Measurements from ENCODE around the gene LMO1. TPM values are rescaled to one million over a fixed set of nuclear protein-coding genes. Genes with fewer than 3 reads are reported as not detected.

The LMO1 gene
- total and polyA plus RNA-seq, 2 of the 13 experiments (the other 11 are each of a cell fraction or from before 2014, with no cell fraction given): not detected

DNA sequence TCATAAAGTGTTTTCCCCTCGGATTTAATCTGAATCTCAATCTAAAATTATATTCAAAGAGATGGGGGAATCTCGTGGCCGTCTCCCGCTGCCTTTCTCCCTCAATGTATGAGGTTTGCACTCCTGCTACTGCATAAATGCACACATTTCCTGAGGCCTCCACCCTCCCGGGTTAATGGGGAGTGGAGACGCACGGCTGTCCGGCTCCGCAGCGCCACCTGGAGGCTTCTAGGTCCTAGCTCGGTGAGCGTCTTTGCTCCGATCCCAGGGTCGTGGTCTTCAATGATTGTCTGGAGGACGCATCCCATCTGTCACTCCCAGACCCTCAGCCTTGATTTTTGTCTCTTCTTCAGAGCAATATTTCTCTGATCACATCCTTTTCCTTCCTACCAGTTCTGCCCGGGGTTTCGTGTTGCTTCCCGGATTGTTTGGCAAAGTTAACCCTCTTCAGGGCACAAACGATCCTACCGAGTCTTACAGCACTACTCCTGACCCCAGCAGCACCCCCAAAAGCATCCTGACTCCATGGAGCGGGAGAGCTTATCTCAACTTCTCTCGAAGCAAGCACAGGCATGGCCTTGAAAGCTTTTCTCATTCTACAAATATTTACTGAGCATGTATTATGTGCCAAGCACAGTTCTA, at the start of gene LMO1 (continued):
- TF ChIP-seq ZNF646 (CRISPR knock-in tag; IDR thresholded peaks at IDR 0.05) (no peak), AKAP8 (CRISPR knock-in tag; IDR thresholded peaks at IDR 0.05) (no peak), RBFOX2 (IDR thresholded peaks at IDR 0.05; ENCODE audit: low read depth, low read length) (no peak), ZSCAN29 (CRISPR knock-in tag; conservative IDR thresholded peaks at IDR 0.05) (0 out of 2 replicates have a peak, but pooled peaks have one; percentile 26), KDM2A (CRISPR knock-in tag; IDR thresholded peaks at IDR 0.05; ENCODE audit: borderline replicate concordance, low read depth) (peak; percentile 53; the same call in 1 of the 2 replicates), ZNF557 (CRISPR knock-in tag; IDR thresholded peaks at IDR 0.05) (no peak), SIN3A (IDR thresholded peaks at IDR 0.05; ENCODE audit: borderline replicate concordance, low read depth, low read length) (no peak), NFKBIZ (CRISPR knock-in tag; IDR thresholded peaks at IDR 0.05) (no peak), SMC3 (IDR thresholded peaks at IDR 0.05; ENCODE audit: low read length) (peak; percentile 31; the same call in 1 of the 2 replicates), ZBTB7A (CRISPR knock-in tag; IDR thresholded peaks at IDR 0.05) (no peak)
- TF ChIP-seq, protein P1, sequence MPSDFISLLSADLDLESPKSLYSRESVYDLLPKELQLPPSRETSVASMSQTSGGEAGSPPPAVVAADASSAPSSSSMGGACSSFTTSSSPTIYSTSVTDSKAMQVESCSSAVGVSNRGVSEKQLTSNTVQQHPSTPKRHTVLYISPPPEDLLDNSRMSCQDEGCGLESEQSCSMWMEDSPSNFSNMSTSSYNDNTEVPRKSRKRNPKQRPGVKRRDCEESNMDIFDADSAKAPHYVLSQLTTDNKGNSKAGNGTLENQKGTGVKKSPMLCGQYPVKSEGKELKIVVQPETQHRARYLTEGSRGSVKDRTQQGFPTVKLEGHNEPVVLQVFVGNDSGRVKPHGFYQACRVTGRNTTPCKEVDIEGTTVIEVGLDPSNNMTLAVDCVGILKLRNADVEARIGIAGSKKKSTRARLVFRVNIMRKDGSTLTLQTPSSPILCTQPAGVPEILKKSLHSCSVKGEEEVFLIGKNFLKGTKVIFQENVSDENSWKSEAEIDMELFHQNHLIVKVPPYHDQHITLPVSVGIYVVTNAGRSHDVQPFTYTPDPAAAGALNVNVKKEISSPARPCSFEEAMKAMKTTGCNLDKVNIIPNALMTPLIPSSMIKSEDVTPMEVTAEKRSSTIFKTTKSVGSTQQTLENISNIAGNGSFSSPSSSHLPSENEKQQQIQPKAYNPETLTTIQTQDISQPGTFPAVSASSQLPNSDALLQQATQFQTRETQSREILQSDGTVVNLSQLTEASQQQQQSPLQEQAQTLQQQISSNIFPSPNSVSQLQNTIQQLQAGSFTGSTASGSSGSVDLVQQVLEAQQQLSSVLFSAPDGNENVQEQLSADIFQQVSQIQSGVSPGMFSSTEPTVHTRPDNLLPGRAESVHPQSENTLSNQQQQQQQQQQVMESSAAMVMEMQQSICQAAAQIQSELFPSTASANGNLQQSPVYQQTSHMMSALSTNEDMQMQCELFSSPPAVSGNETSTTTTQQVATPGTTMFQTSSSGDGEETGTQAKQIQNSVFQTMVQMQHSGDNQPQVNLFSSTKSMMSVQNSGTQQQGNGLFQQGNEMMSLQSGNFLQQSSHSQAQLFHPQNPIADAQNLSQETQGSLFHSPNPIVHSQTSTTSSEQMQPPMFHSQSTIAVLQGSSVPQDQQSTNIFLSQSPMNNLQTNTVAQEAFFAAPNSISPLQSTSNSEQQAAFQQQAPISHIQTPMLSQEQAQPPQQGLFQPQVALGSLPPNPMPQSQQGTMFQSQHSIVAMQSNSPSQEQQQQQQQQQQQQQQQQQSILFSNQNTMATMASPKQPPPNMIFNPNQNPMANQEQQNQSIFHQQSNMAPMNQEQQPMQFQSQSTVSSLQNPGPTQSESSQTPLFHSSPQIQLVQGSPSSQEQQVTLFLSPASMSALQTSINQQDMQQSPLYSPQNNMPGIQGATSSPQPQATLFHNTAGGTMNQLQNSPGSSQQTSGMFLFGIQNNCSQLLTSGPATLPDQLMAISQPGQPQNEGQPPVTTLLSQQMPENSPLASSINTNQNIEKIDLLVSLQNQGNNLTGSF (CRISPR knock-in tag; IDR thresholded peaks at IDR 0.05): no peak
- TF ChIP-seq, protein P2, sequence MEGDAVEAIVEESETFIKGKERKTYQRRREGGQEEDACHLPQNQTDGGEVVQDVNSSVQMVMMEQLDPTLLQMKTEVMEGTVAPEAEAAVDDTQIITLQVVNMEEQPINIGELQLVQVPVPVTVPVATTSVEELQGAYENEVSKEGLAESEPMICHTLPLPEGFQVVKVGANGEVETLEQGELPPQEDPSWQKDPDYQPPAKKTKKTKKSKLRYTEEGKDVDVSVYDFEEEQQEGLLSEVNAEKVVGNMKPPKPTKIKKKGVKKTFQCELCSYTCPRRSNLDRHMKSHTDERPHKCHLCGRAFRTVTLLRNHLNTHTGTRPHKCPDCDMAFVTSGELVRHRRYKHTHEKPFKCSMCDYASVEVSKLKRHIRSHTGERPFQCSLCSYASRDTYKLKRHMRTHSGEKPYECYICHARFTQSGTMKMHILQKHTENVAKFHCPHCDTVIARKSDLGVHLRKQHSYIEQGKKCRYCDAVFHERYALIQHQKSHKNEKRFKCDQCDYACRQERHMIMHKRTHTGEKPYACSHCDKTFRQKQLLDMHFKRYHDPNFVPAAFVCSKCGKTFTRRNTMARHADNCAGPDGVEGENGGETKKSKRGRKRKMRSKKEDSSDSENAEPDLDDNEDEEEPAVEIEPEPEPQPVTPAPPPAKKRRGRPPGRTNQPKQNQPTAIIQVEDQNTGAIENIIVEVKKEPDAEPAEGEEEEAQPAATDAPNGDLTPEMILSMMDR (CRISPR knock-in tag; IDR thresholded peaks at IDR 0.05): peak; percentile 85

Measured in HepG2 (cell line).